Activated CD4-positive, alpha-beta T cell treated with anti-CD3 and anti-CD28 coated beads, Interleukin-2, amount 10 ng/mL, durations not matched to agents 7 days and 5 days (primary cell): ENCODE data around the gene DDI2. TPM values are rescaled to one million over a fixed set of nuclear protein-coding genes. Genes with fewer than 3 reads are reported as not detected.

Source experiments
- CTCF ChIA-PET: fragments of 350-600 bp; sonication (Branson Sonifier 250); formaldehyde crosslinking; loops from one replicate; lab custom pipeline; 2021; ENCODE audit warnings: antibody characterized with exemption; lab: Charles Lee
- POLR2A ChIA-PET: fragments of 350-600 bp; sonication (Branson Sonifier 250); formaldehyde crosslinking; loops from one replicate; lab custom pipeline; 2021; ENCODE audit warnings: antibody characterized with exemption; lab: Charles Lee
- DNase-seq: peaks from one replicate; pipeline ENCODE4 v3.0.0-alpha.2; 2020
- H3K27ac Mint-ChIP-seq: one replicate; pipeline ENCODE4 v1.8.0; 2021; ENCODE audit warnings: mild to moderate bottlenecking, moderate library complexity, mixed read lengths
- H3K27me3 Mint-ChIP-seq: one replicate; pipeline ENCODE4 v1.8.0; 2021; ENCODE audit warnings: mixed read lengths
- H3K36me3 Mint-ChIP-seq: one replicate; pipeline ENCODE4 v1.8.0; 2021; ENCODE audit warnings: low read depth, mixed read lengths
- H3K4me1 Mint-ChIP-seq: one replicate; pipeline ENCODE4 v1.8.0; 2021; ENCODE audit warnings: mixed read lengths
- H3K4me3 Mint-ChIP-seq: one replicate; pipeline ENCODE4 v1.8.0; 2021; ENCODE audit warnings: mild to moderate bottlenecking, moderate library complexity, mixed read lengths
- H3K9me3 Mint-ChIP-seq: one replicate; pipeline ENCODE4 v1.8.0; 2021; ENCODE audit warnings: mixed read lengths
- total RNA-seq, 2 experiments: library from RNA; stranded (reverse); gene quantifications; one replicate each; pipeline ENCODE4 v1.2.3, GENCODE V29; 2021

Gene DDI2
- total RNA-seq = 10 to 100 TPM; 31.0 to 33.5 TPM

GRCh38 chr1:15617173-15618076, at the start of gene DDI2:
TSS of gene DDI2 (plus strand) at chr1:15617458. CDS start at chr1:15617671, 213 bp downstream.
- ChIA-PET CTCF (interaction anchor here (1.3 to 1.5 kb wide), 2 partner anchors 14 to 35 kb away, joined by 3 to 6 read pairs; no protein-coding TSS in a partner anchor), POLR2A (interaction anchor here (0.6 kb wide), 1 partner anchor 752 kb away, joined by 3 read pairs; no protein-coding TSS in a partner anchor)
- peak; percentile 93 for DNase-seq
- Mint-ChIP-seq H3K36me3 (peaks cover 16% of the 10 kb centered on the region), H3K27me3 (no peaks in the 10 kb centered on the region), H3K9me3 (no peaks in the 10 kb centered on the region), H3K4me1 (peaks cover 45% of the 10 kb centered on the region), H3K27ac (peak within 1 kb of the TSS; percentile 89), H3K4me3 (peak within 1 kb of the TSS; percentile 93)

GRCh38 chr1:15568387-15569073, 48.7 kb upstream of the DDI2 start:
- ChIA-PET POLR2A (no interaction called here), CTCF (interaction anchor here (1.0 to 1.6 kb wide), 2 partner anchors 11 to 12 kb away, joined by 5 to 7 read pairs; no protein-coding TSS in a partner anchor)
- peaks cover 2% of the 10 kb centered on the region for H3K4me1 Mint-ChIP-seq
- no peak overlapping the region for H3K27ac Mint-ChIP-seq
- H3K27me3 Mint-ChIP-seq = no peaks in the 10 kb centered on the region
- DNase-seq = no peak
- peaks cover 61% of the 10 kb centered on the region for H3K36me3 Mint-ChIP-seq
- no peaks in the 10 kb centered on the region for H3K9me3 Mint-ChIP-seq
- H3K4me3 Mint-ChIP-seq = no peak overlapping the region

- Mint-ChIP-seq H3K27me3 (no peaks in the 10 kb centered on the region), H3K4me1 (peaks cover 2% of the 10 kb centered on the region), H3K4me3 (no peak overlapping the region), H3K36me3 (peaks cover 59% of the 10 kb centered on the region), H3K9me3 (no peaks in the 10 kb centered on the region), H3K27ac (no peak overlapping the region)
- DNase-seq = no peak
- POLR2A ChIA-PET = no interaction called here
- CTCF ChIA-PET = interaction anchor here (1.3 kb wide), 1 partner anchor 13 kb away, joined by 4 read pairs; no protein-coding TSS in a partner anchor
These were observed 46.4 kb upstream of the DDI2 start for GRCh38 chr1:15570861-15571260.

- no peak overlapping the region for H3K4me3 Mint-ChIP-seq
- peaks cover 55% of the 10 kb centered on the region for H3K36me3 Mint-ChIP-seq
- POLR2A ChIA-PET = no interaction called here
- no peak overlapping the region for H3K27ac Mint-ChIP-seq
- DNase-seq = no peak
- no peaks in the 10 kb centered on the region for H3K27me3 Mint-ChIP-seq
- H3K4me1 Mint-ChIP-seq = peaks cover 2% of the 10 kb centered on the region
- CTCF ChIA-PET = interaction anchor here (1.3 kb wide), 1 partner anchor 13 kb away, joined by 4 read pairs; no protein-coding TSS in a partner anchor
- H3K9me3 Mint-ChIP-seq = no peaks in the 10 kb centered on the region
These were observed 46.0 kb upstream of the DDI2 start for GRCh38 chr1:15571266-15571665.

- Mint-ChIP-seq H3K27ac (no peak overlapping the region), H3K4me1 (peaks cover 18% of the 10 kb centered on the region), H3K36me3 (peaks cover 50% of the 10 kb centered on the region), H3K4me3 (no peak overlapping the region), H3K27me3 (no peaks in the 10 kb centered on the region), H3K9me3 (no peaks in the 10 kb centered on the region)
- POLR2A ChIA-PET = no interaction called here
- CTCF ChIA-PET = no interaction called here
- DNase-seq = no peak
These were observed 43.8 kb upstream of the DDI2 start for GRCh38 chr1:15573477-15573876.

- CTCF ChIA-PET = no interaction called here
- Mint-ChIP-seq H3K4me1 (peaks cover 31% of the 10 kb centered on the region), H3K4me3 (no peak overlapping the region), H3K27ac (no peak overlapping the region), H3K27me3 (no peaks in the 10 kb centered on the region), H3K9me3 (no peaks in the 10 kb centered on the region), H3K36me3 (peaks cover 53% of the 10 kb centered on the region)
- POLR2A ChIA-PET = no interaction called here
- DNase-seq = no peak
These were observed 42.5 kb upstream of the DDI2 start for GRCh38 chr1:15574741-15575140.

- no peak overlapping the region for H3K4me3 Mint-ChIP-seq
- no peaks in the 10 kb centered on the region for H3K27me3 Mint-ChIP-seq
- H3K9me3 Mint-ChIP-seq = no peaks in the 10 kb centered on the region
- no peak for DNase-seq
- ChIA-PET CTCF (no interaction called here), POLR2A (no interaction called here)
- peaks cover 51% of the 10 kb centered on the region for H3K36me3 Mint-ChIP-seq
- peaks cover 36% of the 10 kb centered on the region for H3K4me1 Mint-ChIP-seq
- H3K27ac Mint-ChIP-seq = no peak overlapping the region
These were observed 41.6 kb upstream of the DDI2 start for GRCh38 chr1:15575549-15576150.

GRCh38 chr1:15577691-15578090, 39.6 kb upstream of the DDI2 start:
- ChIA-PET CTCF (interaction anchor here (0.6 kb wide), 1 partner anchor 68 kb away, joined by 3 read pairs; no protein-coding TSS in a partner anchor), POLR2A (no interaction called here)
- peaks cover 41% of the 10 kb centered on the region for H3K36me3 Mint-ChIP-seq
- H3K27me3 Mint-ChIP-seq = no peaks in the 10 kb centered on the region
- peak; percentile 10 for DNase-seq
- H3K27ac Mint-ChIP-seq = peak overlapping the region; percentile 99
- H3K4me3 Mint-ChIP-seq = peak overlapping the region; percentile 67
- no peaks in the 10 kb centered on the region for H3K9me3 Mint-ChIP-seq
- H3K4me1 Mint-ChIP-seq = peaks cover 39% of the 10 kb centered on the region

- peak; percentile 66 for DNase-seq
- no peaks in the 10 kb centered on the region for H3K9me3 Mint-ChIP-seq
- peaks cover 52% of the 10 kb centered on the region for H3K4me1 Mint-ChIP-seq
- ChIA-PET POLR2A (no interaction called here), CTCF (interaction anchor here (0.5 to 1.8 kb wide), 10 partner anchors 10 to 128 kb away, joined by 3 to 8 read pairs (median 4); no protein-coding TSS in a partner anchor)
- H3K27ac Mint-ChIP-seq = peak overlapping the region; percentile 99
- H3K4me3 Mint-ChIP-seq = peak overlapping the region; percentile 67
- H3K27me3 Mint-ChIP-seq = no peaks in the 10 kb centered on the region
- peaks cover 37% of the 10 kb centered on the region for H3K36me3 Mint-ChIP-seq
These were observed 38.2 kb upstream of the DDI2 start for GRCh38 chr1:15578921-15579682.

GRCh38 chr1:15579683-15580047, 37.6 kb upstream of the DDI2 start:
- no peaks in the 10 kb centered on the region for H3K27me3 Mint-ChIP-seq
- H3K4me1 Mint-ChIP-seq = peaks cover 52% of the 10 kb centered on the region
- CTCF ChIA-PET = interaction anchor here (0.5 to 1.8 kb wide), 10 partner anchors 9 to 270 kb away, joined by 3 to 8 read pairs (median 4); no protein-coding TSS in a partner anchor
- H3K4me3 Mint-ChIP-seq = peak overlapping the region; percentile 37
- DNase-seq = no peak
- POLR2A ChIA-PET = no interaction called here
- H3K27ac Mint-ChIP-seq = peak overlapping the region; percentile 99
- H3K36me3 Mint-ChIP-seq = peaks cover 33% of the 10 kb centered on the region
- H3K9me3 Mint-ChIP-seq = no peaks in the 10 kb centered on the region

GRCh38 chr1:15583016-15583706, 34.1 kb upstream of the DDI2 start:
- H3K4me3 Mint-ChIP-seq = peak overlapping the region; percentile 76
- H3K27ac Mint-ChIP-seq = peak overlapping the region; percentile 87
- H3K4me1 Mint-ChIP-seq = peaks cover 48% of the 10 kb centered on the region
- peaks cover 30% of the 10 kb centered on the region for H3K36me3 Mint-ChIP-seq
- CTCF ChIA-PET = interaction anchor here (1.0 kb wide), 1 partner anchor 35 kb away, joined by 3 read pairs; no protein-coding TSS in a partner anchor
- no peaks in the 10 kb centered on the region for H3K27me3 Mint-ChIP-seq
- no peak for DNase-seq
- H3K9me3 Mint-ChIP-seq = no peaks in the 10 kb centered on the region
- POLR2A ChIA-PET = no interaction called here
